SK-MEL-5 (cell line): Measurements from ENCODE around the gene GRK1. TPM values are rescaled to one million over a fixed set of nuclear protein-coding genes. Genes with fewer than 3 reads are reported as not detected.

Experiments
- DNase-seq: peaks from one replicate; pipeline ENCODE4 v3.0.0-alpha.2; 2016; ENCODE audit warnings: low read depth, low spot score
- in situ Hi-C: cut with HindIII; loops from 2 replicates; pipeline ENCODE4 v1.10.0; 2016; ENCODE audit warnings: low sequenced_read_pairs, high pct_unique_total_duplicates, low pct_unique_long_range_greater_than_20kb
- total RNA-seq: library from RNA; depleted of rRNA; stranded (reverse); fragments of >200 nt; shearing (Covaris generic); gene quantifications from 2 replicates; pipeline ENCODE4 v1.2.3, GENCODE V29; 2014

The GRK1 gene
- total RNA-seq, 1 experiment from 2014 or later, result not detected

GRCh38 chr13:113630296-113630695, 36.7 kb upstream of the GRK1 start:
- in situ Hi-C loops, result no loop called here
- DNase-seq, result no peak

DNA sequence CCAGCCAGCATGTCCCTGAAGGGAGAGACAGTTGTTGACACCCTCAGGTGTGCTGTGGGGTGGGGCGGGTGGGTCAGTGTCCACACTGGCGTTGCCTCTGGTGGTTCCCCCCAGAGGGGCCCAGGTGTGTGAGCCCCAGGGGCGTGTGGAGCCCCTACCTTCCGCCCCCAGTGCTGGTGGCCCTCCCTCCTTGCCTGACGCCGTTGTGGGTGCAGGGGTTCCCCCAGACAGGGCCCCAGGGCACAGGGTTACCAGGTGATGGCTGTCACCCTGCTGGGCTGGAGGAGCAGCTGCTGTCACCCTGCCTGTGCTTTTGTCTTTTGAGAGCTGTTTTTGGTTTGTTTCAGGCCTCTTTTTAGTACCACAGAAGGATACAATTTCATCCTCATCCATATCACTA, 36.2 kb upstream of the GRK1 start:
- in situ Hi-C loops, result no loop called here
- DNase-seq, result no peak

- no peak for DNase-seq
- in situ Hi-C loops, result no loop called here
These were observed 35.5 kb upstream of the GRK1 start for GRCh38 chr13:113631341-113632095.

GRCh38 chr13:113632706-113633484, 34.1 kb upstream of the GRK1 start:
- in situ Hi-C loops, result no loop called here
- DNase-seq, result no peak

GRCh38 chr13:113633485-113633873, 33.5 kb upstream of the GRK1 start:
- no peak for DNase-seq
- in situ Hi-C loops, result no loop called here

- in situ Hi-C loops, result no loop called here
- no peak for DNase-seq
These were observed 32.6 kb upstream of the GRK1 start for GRCh38 chr13:113634279-113635047.

GRCh38 chr13:113635048-113635420, 32.0 kb upstream of the GRK1 start:
- in situ Hi-C loops, result no loop called here
- no peak for DNase-seq

GRCh38 chr13:113635709-113636108, 31.3 kb upstream of the GRK1 start:
- in situ Hi-C loops, result no loop called here
- DNase-seq, result no peak

GRCh38 chr13:113636266-113636963, 30.6 kb upstream of the GRK1 start:
- no peak for DNase-seq
- in situ Hi-C loops, result no loop called here

DNA sequence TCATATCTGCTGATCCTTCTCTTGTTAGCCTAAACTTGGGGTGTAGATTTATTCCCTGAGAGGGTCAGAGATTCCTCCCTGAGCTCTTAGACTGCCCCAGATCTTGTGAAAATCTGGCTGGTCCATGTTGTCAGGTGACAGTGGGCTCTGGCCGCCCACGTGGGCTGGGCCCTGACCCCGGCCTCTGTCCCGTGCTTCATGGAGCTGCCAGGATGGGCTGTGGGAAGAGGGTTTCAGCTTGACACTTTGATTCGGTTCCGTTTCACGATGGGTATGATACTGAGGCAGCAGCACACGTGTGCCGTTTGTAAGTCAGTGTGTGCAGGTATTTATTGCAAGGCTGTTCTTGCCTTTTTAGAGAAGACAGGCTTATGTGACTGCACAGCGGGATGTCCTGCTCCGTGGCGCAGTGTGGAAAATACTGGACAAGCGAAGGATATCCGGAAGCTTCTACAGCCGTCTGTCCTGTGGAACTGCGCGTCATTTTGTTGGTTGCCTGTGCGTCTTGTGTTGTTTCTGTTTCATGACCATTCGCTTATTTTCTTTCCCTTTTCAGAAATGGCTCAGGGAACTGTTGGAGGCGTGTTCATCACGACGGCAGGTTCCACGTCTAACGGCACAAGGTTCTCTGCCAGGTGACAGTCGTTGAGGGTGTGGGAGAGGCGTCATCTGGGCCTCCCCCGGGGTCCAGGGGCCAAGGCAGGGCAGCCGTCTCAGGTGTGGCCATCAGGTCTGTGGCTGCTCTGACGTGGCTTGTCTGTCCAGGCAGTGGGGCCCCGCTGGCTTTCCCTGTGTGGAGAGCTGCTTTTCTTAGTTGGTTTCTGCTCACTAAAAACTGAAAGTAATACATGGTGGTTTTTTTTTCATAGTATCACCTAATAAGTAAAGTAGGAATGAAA, 29.5 kb upstream of the GRK1 start:
- no peak for DNase-seq
- in situ Hi-C loops, result no loop called here

DNA sequence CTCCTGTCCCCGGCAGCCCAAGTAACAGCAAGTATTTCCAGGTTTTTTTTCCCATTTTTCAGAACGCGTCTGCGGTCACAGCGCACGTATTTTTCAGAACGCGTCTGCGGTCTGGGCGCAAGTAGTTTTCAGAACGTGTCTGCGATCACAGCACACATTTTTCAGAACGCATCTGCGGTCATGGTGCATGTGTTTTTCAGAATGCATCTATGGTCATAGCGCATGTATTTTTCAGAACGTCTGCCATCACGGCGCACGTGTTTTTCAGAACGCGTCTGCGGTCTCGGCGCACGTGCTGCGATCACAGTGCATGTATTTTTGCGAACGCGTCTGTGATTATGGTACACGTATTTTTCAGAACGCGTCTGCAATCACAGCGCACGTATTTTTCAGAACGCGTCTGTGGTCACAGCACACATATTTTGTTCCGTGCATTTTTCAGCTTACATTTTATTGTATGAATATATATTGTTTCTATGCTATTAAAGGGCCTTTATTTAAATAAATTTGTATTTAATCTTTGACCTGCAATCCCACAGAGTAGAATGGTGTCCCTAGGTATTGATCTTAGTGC, 28.8 kb upstream of the GRK1 start:
- in situ Hi-C loops, result no loop called here
- no peak for DNase-seq

DNA sequence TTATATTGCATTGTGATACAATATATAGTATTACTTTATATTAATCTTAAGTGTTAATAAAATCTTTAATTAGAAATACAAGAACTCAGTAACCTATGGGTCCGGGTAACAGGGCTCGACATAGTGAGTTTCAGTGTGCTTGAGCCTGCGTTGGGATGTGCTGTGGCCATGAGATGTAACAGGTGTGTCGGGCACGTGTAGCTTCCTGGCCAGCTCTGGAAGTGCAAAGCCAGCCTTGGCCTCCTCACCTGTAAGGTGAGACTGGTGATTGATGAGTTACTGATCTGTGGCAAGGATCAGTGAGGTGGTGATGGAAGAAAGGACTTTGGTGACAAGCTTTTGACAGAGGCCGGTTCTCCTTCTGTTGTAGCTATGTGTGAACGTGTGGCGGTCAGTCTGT, 28.2 kb upstream of the GRK1 start:
- DNase-seq, result no peak
- in situ Hi-C loops, result no loop called here

- no peak for DNase-seq
- in situ Hi-C loops, result no loop called here
These were observed 27.3 kb upstream of the GRK1 start for GRCh38 chr13:113639616-113640262.

- DNase-seq, result no peak
- in situ Hi-C loops, result no loop called here
These were observed 25.6 kb upstream of the GRK1 start for GRCh38 chr13:113641426-113641825.

DNA sequence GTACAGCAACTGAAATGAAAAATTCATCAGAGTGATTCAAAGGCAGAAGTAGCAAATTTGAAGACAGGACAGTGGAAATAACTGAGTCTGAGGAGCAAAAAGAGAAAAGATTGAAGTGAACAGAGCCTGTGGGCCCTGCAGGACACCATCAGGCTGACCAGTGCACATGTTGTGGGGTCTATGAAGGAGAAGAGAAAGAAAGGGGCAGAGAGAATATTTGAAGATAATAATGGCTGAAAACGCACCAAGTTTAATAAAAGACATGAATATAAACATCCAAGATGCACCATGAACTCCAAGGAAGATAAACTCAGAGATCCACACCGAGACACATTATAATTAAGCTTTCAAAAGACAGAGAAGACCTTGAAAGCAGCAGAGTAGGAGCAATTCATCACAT, 24.5 kb upstream of the GRK1 start:
- DNase-seq, result no peak
- in situ Hi-C loops, result no loop called here

- no peak for DNase-seq
- in situ Hi-C loops, result no loop called here
These were observed 23.4 kb upstream of the GRK1 start for GRCh38 chr13:113643593-113643992.
